Sigmoid colon (tissue), 4 donors: ENCODE data around the gene MRPS33.

Experiments used
- CTCF ChIP-seq, 4 experiments: fragments of 450-650 bp in 3 of 4; fragments of 200-600 bp in 1 of 4; IDR thresholded peaks; one replicate each; pipeline ENCODE4 v1.5.1; 2016 to 2019; ENCODE audit warnings: antibody characterized with exemption in 4 of 4, mild to moderate bottlenecking in 3 of 4, moderate library complexity in 2 of 4
- EP300 ChIP-seq, 4 donors: sonication (generic); formaldehyde crosslinking; IDR thresholded peaks; one replicate each; pipeline ENCODE4 v1.6.1; 2017; ENCODE audit warnings: antibody characterized with exemption in 4 of 4
- POLR2A ChIP-seq, 2 donors: fragments of 450-650 bp; IDR thresholded peaks; one replicate each; pipeline ENCODE4 v1.6.1; 2016; ENCODE audit warnings: antibody characterized with exemption in 2 of 2, mild to moderate bottlenecking in 2 of 2, moderate library complexity in 2 of 2
- POLR2AphosphoS5 ChIP-seq, 4 donors: sonication (generic); formaldehyde crosslinking; IDR thresholded peaks; one replicate each; pipeline ENCODE4 v1.6.1; 2017; ENCODE audit warnings: antibody characterized with exemption in 4 of 4

GRCh38 chr7:141039376-141039775 is 24.6 kb upstream of the MRPS33 start:
- TF ChIP-seq CTCF (IDR thresholded peaks at IDR 0.05) (no peak), POLR2A (IDR thresholded peaks at IDR 0.05) (no peak), POLR2AphosphoS5 (IDR thresholded peaks at IDR 0.05) (no peak), EP300 (IDR thresholded peaks at IDR 0.05) (no peak)
